GM12865 (cell line): ENCODE measurements around the gene PUSL1.

Experiments
- DNase-seq: peaks from one replicate; pipeline ENCODE4 v3.0.0; 2010; ENCODE audit warnings: low read depth
- H3K4me3 ChIP-seq: 2 replicates; pipeline ENCODE4 v1.5.1; 2011; ENCODE audit warnings: mild to moderate bottlenecking, low read depth, low read length, control low read depth
- CTCF ChIP-seq: IDR thresholded peaks from 2 replicates; pipeline ENCODE4 v1.5.1; 2011; ENCODE audit warnings: low read length, control low read depth, low read depth, inconsistent platforms; ENCODE audit not compliant: insufficient read depth; ENCODE audit errors: missing control alignments

PUSL1 gene

DNA sequence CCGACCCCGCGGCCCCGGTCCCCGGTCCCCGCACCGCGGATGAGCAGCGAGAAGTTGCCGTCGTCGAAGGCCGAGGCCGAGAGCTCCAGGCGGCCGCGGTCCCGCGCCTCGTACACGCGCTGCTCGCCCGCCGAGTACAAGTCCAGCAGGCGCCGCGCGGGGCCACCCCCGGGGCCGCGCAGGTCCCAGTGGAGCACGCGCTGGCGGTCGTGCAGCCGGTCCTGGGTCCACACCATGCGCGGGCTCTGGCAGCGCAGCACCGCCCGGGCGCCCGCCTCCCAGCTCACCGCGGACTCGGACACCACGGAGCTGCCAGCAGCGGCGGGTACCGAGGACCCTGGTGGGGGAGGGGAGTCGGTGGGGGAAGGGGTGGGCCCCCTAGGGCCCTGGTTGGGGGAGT lies 47.0 kb downstream of the PUSL1 start:
- no peak for DNase-seq

DNA sequence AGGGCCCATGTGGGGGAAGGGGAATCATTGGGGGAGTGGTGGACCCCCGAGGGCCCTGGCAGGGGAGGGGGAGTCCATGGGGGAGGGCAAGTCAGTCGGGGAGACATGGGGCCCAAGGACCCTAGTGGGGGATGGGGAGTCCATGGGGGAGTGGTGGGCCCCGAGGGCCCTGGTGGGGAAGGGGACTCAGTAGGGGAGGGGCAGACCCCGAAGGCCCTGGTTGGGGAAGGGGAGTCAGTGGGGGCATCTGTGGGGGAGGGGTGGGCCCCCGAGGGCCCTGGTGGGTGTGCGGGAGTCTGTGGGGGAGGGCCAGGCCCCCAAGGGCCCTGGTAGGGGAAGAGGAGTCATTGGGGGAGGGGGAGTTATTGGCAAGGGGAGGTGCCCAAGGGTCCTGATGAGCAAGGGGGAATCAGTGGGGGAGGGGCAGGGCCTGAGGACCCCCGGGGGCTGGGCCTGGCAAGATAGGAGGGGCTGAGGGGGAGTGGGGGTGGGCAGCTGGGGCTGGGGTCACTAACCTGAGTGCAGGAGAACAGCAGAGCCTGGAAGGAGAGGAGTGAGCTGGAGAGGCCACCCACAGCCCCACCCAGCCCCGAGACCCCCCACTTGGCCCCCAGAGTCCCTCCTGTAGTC lies 47.9 kb downstream of the PUSL1 start:
- TF ChIP-seq CTCF: no peak
- H3K4me3 ChIP-seq: no peak overlapping the region

More for the DNA sequence above, 47.0 kb downstream of the PUSL1 start:
- no peak for TF ChIP-seq CTCF
- no peak overlapping the region for H3K4me3 ChIP-seq

DNA sequence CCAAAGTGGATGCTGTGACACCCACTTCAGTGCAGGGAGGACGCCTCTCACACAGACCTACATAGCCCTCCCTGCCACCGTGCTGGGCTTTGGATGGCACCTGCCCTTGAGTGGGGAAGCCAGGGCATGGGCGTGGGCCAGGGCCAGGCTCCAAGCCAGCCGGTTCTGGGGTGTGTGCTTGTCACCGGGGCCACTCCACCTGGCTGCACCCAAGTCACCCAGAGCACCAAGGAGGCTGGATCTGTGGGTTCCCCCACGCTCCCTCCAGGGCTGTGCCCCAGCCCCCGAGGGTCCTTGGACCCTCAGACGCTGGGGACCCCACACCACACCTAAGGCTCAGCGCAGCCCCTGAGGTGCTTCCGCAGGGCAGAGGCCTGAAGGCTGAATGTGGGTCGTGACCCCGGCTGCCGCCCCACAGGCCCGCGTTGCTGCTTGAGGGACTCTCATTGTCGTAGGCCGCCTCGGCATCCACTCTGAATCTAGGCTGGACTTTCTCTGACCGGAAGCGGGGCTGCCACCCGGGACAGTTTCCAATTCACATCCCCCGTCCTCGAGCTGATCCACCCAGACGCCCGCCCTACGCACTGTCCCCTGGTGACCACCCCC lies 48.5 kb downstream of the PUSL1 start:
- no peak overlapping the region for H3K4me3 ChIP-seq
- no peak for TF ChIP-seq CTCF
- no peak for DNase-seq

More for the DNA sequence above, 47.9 kb downstream of the PUSL1 start:
- DNase-seq: no peak

DNA sequence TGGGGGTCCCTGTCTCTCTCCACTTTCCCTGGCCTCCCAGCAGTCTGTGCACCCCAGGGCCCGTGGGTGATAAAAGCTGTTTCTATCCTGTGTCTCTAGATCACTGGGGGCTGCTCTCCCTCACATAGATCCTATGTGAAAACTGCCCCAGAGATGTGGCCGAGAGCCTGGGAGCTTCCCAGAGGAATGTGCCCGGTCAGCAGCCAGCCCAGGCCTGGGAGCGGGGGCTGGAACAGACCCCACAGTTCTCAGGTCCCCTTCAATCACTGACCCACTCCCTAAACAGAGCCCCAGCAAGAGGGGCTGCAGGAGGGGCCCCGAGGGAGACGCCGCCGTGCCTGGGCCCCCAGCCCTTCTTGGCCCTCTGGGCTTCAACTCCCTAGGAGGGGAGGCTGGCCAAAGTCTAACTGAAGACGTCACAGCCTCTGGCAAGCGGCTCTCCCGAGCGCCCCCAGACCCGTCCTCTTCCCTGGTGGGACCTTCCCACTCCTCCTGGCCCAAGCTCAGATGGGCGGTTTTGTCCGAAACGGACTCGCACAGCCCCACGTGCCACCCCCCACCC lies 49.6 kb downstream of the PUSL1 start:
- DNase-seq: no peak
- no peak overlapping the region for H3K4me3 ChIP-seq

DNA sequence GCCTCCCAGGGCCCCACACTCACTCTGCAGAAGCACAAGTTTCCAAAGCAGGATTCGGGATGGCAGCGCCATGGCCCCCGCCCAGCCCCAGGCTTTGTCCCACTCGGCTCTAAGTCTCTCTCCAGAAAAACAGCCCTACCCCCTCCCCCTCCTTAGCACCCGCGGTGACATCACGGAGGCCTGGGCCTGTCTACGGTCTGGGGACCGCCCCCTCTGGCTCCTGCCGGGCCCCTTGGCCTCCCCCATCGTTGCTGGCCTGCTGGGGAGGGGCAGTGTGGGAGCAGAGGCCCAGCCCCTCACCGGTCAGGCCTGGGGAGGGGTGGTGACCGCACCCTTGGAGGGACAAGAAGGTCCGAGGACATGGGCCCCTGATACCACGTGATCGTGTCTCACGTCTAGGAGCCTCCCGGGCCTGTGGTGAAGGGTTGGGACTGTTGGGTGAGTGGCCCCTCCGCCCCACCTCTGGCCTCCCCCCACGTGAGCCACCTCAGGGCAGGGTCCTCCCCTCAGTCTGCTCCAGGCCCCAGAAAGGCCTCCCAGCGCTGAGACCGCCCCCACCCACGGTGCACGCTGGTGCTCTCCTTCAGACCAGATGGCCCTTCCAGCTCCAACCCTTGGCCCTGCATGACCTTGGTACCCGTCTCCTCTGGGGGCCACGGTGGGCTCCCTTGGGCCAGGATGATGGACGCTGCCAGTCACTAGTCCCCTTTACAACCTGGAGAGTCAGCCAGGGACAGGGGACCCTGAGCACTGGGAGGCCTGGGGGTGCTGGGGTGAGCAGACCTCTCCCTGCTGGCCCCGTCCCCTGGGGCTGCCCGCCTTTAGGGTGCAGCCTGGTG lies 50.3 kb downstream of the PUSL1 start, which contains the start of gene MXRA8:
Gene MXRA8, minus strand, starts transcription at position 123 of the 839 bp plus-strand sequence. Its CDS starts 51 bp downstream, at position 72.
- no peak within 1 kb of the TSS for H3K4me3 ChIP-seq
- TF ChIP-seq CTCF: no peak
- DNase-seq: no peak

More for the DNA sequence above, 49.6 kb downstream of the PUSL1 start:
- no peak for TF ChIP-seq CTCF

DNA sequence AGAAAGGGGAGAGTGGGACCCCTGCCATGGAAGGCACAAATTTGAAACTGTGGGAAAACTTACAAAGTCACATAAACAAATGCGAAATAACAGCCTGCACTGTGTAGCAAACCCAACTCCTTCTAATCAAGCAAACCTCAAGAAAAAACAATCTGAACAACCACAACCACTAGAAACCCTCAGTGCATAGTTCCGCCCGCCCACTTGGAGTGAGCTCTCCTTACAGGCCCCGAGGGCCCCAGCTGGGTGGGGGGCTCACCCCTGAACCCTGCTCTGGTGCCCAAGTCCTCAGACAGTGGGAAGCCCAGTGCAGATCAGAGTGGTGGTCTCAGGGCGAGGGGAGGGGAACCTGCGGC lies 50.9 kb downstream of the PUSL1 start:
- DNase-seq: no peak
- no peak for TF ChIP-seq CTCF
- no peak overlapping the region for H3K4me3 ChIP-seq
